ENCODE data around the gene CCDC63. TPM values are rescaled to one million over a fixed set of nuclear protein-coding genes. Genes with fewer than 3 reads are reported as not detected.
A peak's percentile ranks its signal among the peaks of the same experiment; 100 is the strongest.

Gene CCDC63
- total RNA-seq, 1 donor from 2014 or later = not detected

DNA sequence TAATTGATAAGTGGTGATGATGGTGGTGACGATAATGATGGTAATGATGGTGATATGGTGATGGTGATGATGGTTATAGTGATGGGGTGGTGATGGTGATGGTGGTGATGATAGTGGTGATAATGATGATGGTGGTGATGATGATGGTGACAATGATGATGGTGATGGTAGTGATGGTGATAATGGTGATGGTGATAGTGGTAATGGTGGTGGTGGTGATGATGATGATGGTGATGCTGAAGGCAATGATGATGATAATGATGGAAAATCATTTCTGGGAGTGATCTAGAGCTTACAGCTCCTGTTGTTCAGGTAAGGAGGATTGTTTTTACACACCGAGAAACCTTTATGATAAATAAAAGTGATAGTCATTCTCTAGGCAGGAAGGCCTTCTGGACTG is 33.9 kb downstream of the CCDC63 start:
- DNase-seq (ENCODE audit: low spot score) (no peak), ATAC-seq (no peak)

DNA sequence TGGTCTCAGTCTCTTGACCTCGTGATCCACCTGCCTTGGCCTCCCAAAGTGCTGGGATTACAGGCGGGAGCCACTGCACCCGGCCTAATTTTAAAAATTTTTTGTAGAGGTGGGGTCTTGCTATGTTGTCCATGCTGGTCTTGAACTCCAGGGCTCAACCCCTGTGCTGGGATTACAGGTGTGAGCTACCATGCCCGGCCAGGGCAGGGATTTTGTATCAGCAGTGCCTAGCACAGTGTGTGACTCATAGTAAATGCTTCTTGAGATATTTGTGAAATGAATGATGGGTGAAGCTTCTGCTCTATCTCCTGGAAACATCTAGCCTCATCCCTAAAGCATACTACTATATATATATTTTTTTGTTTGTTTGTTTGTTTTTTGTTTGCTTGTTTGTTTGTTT is 36.5 kb downstream of the CCDC63 start:
- DNase-seq (ENCODE audit: low spot score) = no peak
- no peak for ATAC-seq

DNA sequence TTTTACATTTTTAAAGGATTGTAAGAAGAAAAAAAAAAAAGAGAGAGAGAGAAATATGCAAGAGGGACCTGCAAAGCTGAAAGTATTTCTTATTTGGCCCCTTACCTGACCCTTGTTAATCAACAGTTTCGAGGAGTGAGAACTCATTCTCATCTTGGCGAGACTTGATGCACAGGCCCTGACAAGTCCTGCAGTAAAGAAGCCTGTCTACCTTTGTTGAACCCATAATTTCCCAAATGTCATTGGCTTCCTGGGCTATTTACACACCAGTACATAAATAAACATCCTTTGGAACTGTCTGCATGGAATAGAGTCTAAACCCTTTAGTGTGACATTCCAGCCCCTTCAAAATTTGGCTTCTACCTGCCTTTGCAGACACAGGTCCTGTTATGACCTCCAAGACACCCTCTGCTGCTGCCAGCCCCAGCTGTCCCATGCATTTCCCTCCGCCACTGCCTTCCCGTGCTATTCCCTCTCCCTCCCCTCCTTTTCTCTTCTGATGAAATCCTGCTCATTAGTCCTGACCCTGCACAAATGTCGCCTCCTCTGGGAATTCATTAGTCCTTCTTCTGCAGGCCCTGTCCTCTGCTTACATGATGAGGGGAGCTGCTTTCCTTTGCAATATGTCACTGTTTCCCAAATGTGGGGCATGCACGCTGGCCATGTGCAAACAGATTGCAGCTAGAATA is 38.5 kb downstream of the CCDC63 start:
- no peak for DNase-seq (ENCODE audit: low spot score)

DNA sequence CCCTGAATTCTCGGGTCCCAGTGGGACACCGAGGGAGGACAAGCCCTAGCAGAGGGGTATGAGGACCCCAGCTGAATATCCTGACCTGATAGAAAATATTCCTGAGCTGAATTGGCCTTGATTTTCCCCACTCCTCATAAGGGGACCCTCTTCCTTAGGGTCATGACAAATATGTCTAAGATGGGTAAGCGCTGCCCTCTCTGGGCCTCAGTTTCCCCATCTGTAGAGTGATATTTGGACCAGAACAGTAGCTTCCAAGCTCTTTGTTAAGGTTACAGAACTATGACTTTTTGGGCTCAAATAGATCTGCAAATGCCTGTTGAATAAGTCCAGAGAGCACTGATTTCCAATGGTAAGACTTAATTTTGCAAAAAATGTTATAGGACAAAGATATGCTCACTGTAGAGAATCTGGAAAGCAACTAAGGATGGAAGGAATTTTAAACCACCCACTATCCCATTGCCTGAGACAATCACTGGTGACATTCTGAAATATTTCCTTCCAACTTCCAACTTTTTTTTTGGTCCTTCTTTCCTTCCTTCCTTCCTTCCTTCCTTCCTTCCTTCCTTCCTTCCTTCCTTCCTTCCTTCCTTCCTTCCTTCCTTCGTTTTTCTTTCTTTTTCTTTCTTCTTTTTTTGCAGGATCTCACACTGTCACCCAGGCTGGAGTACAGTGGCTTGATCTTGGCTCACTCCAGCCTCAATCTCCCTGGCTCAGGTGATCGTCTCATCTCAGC is 41.6 kb downstream of the CCDC63 start:
- DNase-seq (ENCODE audit: low spot score) (no peak), ATAC-seq (no peak)

More for the DNA sequence above, 38.5 kb downstream of the CCDC63 start:
- ATAC-seq = no peak

DNA sequence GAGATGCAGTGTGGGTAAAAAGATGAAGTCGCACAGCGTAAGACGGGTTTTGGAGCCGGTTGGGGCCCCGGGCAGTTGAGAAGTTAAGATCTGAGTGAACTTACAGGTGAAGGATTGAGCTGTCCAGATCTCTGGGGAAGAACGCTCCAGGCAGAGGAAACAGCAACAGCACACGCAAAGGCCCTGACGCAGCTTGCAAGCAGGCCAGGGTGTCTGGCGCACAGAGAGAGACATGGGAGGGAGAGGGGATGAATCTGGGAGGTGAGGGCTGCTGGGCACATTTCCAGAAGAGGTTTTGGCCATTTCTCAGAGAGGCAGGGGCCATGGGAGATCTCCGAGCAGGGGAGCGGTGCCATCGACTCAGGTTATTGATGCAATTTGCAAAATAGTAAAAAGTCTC is 42.6 kb downstream of the CCDC63 start:
- ATAC-seq (no peak), DNase-seq (ENCODE audit: low spot score) (no peak)

DNA sequence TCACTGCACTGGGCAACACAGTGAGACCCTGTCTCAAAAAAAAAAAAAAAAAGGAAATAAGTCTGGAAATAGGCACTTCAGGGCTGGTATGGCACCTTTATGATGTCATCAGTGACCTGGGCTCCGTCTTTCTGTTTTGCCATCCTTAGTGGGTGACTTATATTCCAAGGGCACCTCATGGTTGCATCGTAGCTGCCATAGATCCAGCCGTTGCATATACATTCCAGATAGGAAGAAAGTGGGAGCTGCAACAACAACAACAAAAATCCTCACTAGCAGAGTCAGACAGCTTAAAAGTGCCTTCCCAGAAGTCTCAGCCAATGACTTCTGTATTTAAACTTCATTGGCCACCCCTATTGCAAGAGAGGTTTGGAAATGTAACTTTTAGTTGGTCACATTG is 47.2 kb downstream of the CCDC63 start:
- ATAC-seq = peak; percentile 14
- no peak for DNase-seq (ENCODE audit: low spot score)

DNA sequence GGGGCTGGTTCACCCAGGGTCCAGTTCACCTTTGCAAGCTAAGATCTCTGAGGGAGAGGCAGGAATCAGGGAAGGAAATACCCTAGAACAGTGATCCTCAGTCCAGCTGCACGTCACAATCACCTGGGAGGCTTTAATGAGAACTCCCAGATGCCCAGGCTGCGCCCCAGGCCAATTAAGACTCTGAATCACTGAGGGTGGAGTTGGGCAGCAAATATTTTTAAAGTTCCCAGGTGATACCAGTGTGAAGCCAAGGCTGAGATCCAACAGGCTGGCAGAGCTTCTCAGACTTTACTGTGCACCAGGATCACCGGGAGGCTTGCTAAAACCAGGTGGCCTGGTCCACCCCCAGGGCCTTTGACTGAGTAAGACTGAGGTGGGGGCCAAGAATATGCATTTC is 49.8 kb downstream of the CCDC63 start:
- DNase-seq (ENCODE audit: low spot score) (no peak), ATAC-seq (no peak)

DNA sequence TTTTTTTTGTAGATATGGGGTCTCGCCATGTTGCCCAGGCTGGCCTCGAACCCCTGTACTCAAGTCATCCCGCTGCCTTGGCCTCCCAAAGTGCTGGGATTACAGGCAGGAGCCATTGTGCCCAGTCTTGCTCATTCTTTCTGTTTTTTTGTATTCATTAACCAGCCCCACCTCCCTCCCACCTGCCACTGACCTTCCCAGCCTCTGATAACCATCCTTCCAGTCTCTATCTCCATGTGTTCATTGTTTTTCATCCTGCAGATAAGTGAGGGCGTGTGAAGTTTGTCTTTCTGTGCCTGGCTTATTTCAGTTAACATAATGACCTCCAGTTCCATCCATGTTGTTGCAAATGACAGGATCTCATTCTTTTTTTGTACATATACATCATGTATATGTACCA is 54.6 kb downstream of the CCDC63 start:
- DNase-seq (ENCODE audit: low spot score) (no peak), ATAC-seq (no peak)

DNA sequence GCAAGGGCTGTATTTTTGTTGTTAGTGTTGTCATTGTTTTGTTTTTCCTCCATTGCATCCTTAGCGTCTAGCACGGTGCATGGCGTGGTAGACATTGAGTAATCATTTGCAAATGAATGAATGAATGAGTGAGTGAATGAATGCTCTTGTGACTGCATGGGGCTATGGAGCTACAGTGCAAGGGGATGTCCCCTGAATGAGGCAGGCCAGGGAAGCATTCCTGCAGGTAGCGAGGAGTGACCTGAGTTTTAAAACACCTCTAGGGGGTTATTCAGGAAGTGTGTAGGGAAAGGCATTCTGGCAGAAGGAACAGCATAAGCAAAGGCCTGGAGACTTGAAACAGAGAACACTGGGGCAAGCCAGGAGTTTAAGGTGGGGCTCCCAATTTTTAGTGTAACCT is 56.7 kb downstream of the CCDC63 start:
- no peak for DNase-seq (ENCODE audit: low spot score)
- ATAC-seq = no peak

DNA sequence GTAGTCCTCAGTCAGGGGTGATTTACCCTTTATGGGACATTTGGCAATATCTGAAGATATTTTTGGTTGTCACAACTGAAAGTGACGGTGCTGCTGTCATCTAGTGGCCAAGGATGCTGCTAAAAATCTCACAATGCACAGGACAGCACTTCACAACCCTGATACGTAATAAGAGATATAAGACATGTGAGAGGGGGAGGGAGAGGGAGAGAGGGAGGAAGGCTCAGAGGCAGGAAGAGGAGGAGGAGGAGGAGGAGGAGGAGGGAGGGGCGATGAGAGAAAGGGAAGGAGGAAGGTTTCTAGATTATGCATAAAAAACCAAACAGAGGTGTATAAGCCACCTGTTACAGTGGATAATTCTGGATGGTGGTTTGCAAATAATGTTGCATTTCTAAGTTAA is 59.3 kb downstream of the CCDC63 start:
- DNase-seq (ENCODE audit: low spot score) (no peak), ATAC-seq (no peak)

DNA sequence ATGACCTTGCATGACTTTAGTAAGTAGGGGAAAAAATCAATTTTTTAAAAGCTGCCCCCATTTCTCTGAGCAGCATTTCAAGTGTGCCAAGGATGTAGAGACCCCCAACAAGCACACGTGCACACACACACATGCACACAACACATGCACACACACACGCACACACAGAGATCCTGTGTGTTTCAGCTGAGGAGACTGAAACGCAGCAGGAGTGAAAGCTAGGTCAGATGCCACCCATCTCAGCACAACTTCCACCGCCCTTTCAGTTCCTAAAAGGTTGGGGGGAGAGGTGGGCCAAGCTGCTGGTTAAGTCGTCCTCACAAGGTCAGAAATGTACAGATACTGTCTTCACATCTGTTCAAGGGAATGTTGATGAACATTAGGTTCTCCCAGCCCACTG is 59.7 kb downstream of the CCDC63 start:
- no peak for ATAC-seq

DNA sequence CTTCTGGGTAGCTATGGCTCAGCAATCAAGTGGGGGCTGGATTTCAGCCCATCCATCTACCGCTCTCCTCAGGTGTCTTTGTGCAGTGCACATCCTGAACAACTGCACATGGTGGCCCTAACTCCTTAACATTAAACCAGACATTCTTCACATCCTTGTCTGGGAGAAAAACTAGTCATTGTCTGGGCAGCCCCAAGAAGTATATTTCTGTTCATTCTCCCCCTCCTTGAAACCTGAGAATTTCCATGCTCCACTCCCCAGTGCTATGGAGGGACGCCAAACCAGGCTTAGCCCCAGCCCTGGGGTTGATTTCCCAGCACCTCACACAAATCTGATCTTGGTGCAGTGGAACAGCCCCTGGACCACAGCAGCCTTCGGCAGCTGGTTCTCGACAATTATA is 60.2 kb downstream of the CCDC63 start:
- ATAC-seq (no peak), DNase-seq (ENCODE audit: low spot score) (no peak)

More for the DNA sequence above, 59.7 kb downstream of the CCDC63 start:
- DNase-seq (ENCODE audit: low spot score) = no peak

DNA sequence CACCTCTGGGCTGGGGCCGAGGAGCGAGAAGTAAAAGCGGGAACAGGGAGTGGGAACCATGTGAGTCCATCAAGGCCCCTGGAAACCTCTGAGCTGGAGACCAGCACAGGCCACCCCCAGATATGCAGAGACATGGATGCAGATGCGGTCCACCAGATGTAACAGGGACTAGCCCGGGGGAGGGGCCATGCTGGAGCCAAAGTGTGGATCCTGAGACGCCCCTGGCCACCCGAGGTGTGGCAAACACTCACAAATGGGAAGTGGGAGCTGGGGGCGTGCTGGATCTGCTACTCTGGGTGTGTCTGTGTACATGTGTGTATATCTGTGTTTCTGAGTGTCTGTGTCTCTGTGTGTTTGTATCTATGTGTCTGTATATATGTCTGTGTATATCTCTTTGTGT is 60.8 kb downstream of the CCDC63 start:
- no peak for DNase-seq (ENCODE audit: low spot score)
- no peak for ATAC-seq

DNA sequence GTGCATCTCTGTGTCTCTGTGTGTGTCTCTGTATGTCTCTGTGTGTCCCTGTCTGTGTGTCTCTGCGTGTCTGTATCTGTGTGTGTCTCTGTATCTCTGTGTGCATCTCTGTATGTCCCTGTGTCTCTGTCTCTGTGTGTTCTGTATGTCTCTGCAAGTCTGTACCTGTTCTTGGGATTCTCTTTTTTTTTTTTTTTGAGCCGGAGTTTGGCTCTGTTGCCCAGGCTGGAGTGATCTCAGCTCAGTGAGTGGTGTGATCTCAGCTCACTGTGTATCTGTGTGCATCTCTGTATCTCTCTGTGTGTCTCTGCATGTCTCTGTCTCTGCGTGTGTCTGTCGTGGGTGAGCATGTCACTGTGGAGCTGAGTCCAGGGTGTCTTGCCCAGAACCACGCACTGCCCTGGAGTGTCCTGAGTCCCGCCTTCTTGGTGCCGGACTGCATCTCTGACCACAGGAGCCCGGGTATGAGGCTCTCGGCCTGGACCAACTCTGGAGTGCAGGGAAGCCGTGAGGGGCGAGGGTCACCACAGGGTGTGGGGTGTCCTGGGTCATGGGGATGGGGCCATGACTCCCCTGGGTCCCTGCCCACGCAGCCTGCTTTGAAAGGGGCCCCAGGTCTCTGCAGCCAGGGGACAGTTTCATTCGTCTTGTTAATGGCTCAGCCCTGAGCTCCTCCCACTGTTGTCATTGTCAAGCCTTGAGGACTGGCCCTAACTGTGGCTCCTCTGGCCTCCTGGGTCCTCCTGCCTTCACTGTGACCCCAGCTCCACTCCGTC is 61.8 kb downstream of the CCDC63 start:
- ATAC-seq (no peak), DNase-seq (ENCODE audit: low spot score) (no peak)

DNA sequence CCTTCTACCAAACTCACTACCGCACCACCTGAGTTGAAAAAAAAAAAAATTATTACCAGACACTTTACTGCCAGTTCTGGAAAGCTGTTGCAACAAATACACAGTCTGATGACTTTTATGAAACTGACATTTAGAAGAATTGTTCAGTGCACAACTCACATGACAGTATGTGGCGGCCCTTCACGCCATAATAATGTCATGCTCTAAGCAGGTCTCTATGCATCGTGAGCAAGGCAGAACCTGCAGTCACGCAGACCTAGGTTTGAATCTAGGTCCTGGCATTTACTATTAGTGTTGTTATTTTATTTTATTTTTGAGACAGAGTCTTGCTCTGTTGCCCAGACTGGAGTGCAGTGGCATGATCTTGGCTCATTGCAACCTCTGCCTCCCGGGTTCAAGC is 65.5 kb downstream of the CCDC63 start:
- ATAC-seq (no peak), DNase-seq (ENCODE audit: low spot score) (no peak)

DNA sequence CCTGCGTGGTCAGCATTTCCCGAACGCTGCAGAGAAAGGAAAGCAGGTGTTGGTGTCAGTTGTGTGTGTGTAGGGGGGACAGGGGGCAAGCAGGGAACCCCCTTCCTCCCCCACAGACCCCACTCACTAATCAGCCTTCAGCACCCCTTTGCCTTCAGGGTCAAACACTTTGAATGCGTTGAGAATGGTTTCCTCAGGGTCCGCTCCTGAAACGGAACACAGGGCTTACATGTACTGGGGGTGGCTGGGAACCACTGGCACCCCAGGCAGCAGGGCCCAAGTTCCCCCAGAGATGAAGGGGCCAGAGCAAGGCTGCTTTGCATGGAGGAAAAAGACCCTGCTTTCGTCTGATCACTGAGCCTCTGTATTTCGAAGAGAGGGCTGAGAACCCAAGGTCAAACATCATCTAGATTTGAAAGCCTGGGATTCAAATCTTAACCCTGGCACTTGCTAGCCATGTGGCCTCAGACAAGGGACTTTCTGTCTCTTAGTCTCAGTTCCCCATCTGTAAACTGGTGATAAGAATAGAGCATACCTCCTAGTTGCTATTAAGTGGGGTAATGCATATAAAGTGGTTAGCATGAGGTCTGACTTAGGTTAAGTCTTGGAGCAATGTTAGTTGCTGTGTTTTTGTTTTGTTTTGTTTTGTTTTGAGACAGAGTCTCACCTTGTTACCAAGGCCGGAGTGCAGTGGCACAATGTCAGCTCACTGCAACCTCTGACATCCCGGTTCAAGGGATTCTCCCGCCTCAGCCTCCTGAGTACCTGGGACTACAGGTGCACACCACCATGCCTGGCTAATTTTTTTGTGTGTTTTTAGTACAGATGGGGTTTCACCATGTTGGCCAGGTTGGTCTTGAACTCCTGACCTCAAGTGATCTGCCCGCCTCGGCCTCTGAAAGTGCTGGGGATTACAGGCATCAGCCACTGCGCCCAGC is 66.6 kb downstream of the CCDC63 start:
- DNase-seq (ENCODE audit: low spot score) (no peak), ATAC-seq (no peak)

DNA sequence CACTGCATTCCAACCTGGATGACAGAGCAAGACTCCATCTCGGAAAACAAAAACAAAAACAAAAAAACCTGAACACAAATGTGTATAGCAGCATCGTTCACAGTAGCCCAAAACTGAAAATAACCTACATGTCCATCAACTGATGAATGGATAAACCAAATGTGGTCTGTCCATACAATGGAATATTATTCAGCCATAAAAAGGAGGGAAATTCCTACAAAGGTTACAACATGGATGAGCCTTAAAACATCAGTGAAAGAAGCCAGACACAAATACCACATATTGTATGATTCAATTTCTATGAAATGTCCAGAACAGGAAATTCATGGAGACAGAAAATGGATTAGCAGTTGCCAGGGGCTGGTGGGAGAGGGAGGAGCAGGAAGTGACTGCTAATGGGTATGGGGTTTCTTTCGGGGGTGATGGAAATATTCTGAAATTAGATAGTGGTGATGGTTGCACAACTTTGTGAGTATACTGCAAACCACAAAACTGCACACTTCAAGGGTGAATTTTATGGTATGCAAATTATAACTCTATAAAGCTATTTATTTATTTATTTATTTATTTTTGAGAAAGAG is 69.6 kb downstream of the CCDC63 start:
- no peak for DNase-seq (ENCODE audit: low spot score)
- ATAC-seq = no peak

DNA sequence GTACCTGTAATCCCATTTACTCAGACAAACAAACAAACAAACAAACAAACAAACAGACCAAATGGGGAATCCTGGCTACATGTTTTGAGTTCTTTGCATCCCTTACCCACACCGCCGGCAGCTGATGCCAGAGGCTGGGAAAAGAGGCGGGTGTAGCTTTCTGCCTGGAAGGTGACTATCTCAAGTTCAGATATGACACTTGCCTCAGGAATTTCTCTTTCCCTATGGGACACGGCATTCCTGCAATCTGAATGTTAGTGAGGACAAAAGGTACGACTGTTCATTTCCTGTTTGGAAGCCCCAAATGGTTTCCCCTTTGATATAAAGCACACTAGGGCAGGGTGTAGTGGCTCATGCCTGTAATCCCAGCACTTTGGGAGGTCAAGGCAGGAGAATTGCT is 70.7 kb downstream of the CCDC63 start:
- no peak for ATAC-seq
- no peak for DNase-seq (ENCODE audit: low spot score)

DNA sequence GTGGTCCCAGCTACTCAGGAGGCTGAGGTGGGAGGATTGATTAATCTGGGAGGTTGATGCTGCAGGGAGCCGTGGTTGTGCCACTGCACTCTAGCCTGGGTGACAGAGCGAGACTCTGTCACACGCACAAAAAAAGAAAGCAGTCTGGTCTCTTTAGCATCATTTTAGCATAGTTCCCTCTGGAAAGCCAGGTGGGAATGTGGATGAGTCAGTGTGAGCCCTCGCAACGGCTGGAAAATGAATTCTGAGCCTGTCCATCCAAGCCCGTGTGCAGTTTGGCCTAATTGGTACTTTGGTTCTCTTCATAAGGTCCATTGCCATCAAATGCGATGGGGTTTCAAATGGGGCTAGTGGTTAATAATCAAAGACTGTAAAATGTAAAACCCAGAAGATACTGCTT is 71.2 kb downstream of the CCDC63 start:
- ATAC-seq (no peak), DNase-seq (ENCODE audit: low spot score) (no peak)

DNA sequence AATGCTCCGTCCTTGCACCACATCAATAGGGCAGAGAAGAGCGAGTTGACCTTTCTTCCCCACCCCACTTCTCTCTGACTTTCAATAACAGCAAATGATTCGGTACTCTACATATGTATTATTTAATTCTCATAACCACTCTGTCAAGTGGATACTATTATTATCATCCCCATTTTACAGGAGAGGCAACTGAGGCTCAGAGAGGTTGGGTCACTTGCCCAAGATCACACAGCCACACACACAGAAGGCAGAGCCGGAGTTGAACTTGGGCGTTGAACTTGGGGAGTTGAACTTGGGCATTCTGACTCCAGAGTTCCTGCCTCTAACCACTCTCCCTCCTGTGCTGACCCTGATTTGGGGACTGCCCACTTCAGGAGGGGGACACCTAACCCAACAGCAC is 72.9 kb downstream of the CCDC63 start:
- no peak for DNase-seq (ENCODE audit: low spot score)
- no peak for ATAC-seq
